Measurements from ENCODE around the gene FCAMR. TPM values are rescaled to one million over a fixed set of nuclear protein-coding genes. Genes with fewer than 3 reads are reported as not detected.

The FCAMR gene
- total and polyA plus RNA-seq, 2 experiments from 2014 or later = not detected

- H3K9me3 ChIP-seq (ENCODE audit: low read depth) = no peaks in the 10 kb centered on the region
- no peak overlapping the region for H3K4me3 ChIP-seq
- H3K36me3 ChIP-seq = no peaks in the 10 kb centered on the region
- no peaks in the 10 kb centered on the region for H3K27me3 ChIP-seq
- TF ChIP-seq, protein P1, sequence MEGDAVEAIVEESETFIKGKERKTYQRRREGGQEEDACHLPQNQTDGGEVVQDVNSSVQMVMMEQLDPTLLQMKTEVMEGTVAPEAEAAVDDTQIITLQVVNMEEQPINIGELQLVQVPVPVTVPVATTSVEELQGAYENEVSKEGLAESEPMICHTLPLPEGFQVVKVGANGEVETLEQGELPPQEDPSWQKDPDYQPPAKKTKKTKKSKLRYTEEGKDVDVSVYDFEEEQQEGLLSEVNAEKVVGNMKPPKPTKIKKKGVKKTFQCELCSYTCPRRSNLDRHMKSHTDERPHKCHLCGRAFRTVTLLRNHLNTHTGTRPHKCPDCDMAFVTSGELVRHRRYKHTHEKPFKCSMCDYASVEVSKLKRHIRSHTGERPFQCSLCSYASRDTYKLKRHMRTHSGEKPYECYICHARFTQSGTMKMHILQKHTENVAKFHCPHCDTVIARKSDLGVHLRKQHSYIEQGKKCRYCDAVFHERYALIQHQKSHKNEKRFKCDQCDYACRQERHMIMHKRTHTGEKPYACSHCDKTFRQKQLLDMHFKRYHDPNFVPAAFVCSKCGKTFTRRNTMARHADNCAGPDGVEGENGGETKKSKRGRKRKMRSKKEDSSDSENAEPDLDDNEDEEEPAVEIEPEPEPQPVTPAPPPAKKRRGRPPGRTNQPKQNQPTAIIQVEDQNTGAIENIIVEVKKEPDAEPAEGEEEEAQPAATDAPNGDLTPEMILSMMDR (IDR thresholded peaks at IDR 0.05; ENCODE audit: low read depth, low read length) = no peak
- no peak for DNase-seq (ENCODE audit: low read depth in 1 of 2, low spot score in 1 of 2)
- H3K27ac ChIP-seq = no peak overlapping the region
- H3K4me1 ChIP-seq (ENCODE audit: low read depth) = peaks cover 9% of the 10 kb centered on the region
Measured at GRCh38 chr1:206953126-206953525, 17.1 kb downstream of the FCAMR start.

DNA sequence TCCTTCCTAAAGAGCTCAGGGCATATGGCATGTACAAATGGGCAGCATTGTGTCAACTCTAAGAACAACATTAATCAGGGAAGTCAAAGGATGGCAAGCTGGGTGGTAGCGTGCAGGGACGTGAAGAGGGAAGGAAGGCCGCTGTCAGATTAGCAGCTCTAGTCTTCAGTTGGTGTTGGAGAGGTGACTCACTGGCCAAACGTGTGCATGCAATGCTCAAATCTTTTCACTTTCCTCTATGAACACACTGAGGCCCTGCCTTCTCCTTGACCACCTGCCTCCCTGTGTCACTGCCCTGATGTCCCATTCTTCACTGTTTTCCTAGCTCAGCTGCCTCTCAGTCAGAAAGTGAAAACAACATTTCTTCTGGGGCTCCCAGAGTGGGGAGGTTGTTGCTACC, 18.1 kb downstream of the FCAMR start:
- no peaks in the 10 kb centered on the region for H3K36me3 ChIP-seq
- H3K27ac ChIP-seq = no peak overlapping the region
- peaks cover 9% of the 10 kb centered on the region for H3K4me1 ChIP-seq (ENCODE audit: low read depth)
- no peak for DNase-seq (ENCODE audit: low read depth in 1 of 2, low spot score in 1 of 2)
- H3K9me3 ChIP-seq (ENCODE audit: low read depth) = no peaks in the 10 kb centered on the region
- H3K4me3 ChIP-seq = no peak overlapping the region
- TF ChIP-seq, protein P1 (IDR thresholded peaks at IDR 0.05; ENCODE audit: low read depth, low read length) = no peak
- no peaks in the 10 kb centered on the region for H3K27me3 ChIP-seq

GRCh38 chr1:206951318-206952100, 18.8 kb downstream of the FCAMR start:
- H3K4me1 ChIP-seq (ENCODE audit: low read depth) = peaks cover 9% of the 10 kb centered on the region
- no peak overlapping the region for H3K4me3 ChIP-seq
- no peaks in the 10 kb centered on the region for H3K9me3 ChIP-seq (ENCODE audit: low read depth)
- no peak for DNase-seq (ENCODE audit: low read depth in 1 of 2, low spot score in 1 of 2)
- H3K27ac ChIP-seq = no peak overlapping the region
- TF ChIP-seq, protein P1 (IDR thresholded peaks at IDR 0.05; ENCODE audit: low read depth, low read length) = no peak
- H3K36me3 ChIP-seq = no peaks in the 10 kb centered on the region
- no peaks in the 10 kb centered on the region for H3K27me3 ChIP-seq

GRCh38 chr1:206949641-206950040, 20.6 kb downstream of the FCAMR start:
- Histone ChIP-seq H3K4me1 (ENCODE audit: low read depth) (peaks cover 3% of the 10 kb centered on the region), H3K4me3 (no peak overlapping the region), H3K27me3 (no peaks in the 10 kb centered on the region), H3K9me3 (ENCODE audit: low read depth) (no peaks in the 10 kb centered on the region), H3K36me3 (no peaks in the 10 kb centered on the region), H3K27ac (no peak overlapping the region)
- TF ChIP-seq, protein P1 (IDR thresholded peaks at IDR 0.05; ENCODE audit: low read depth, low read length) = no peak
- DNase-seq (ENCODE audit: low read depth in 1 of 2, low spot score in 1 of 2) = no peak

- no peak for DNase-seq (ENCODE audit: low read depth in 1 of 2, low spot score in 1 of 2)
- TF ChIP-seq, protein P1 (IDR thresholded peaks at IDR 0.05; ENCODE audit: low read depth, low read length) = no peak
- Histone ChIP-seq H3K4me3 (no peak overlapping the region), H3K4me1 (ENCODE audit: low read depth) (peaks cover 1% of the 10 kb centered on the region), H3K27ac (no peak overlapping the region), H3K27me3 (no peaks in the 10 kb centered on the region), H3K9me3 (ENCODE audit: low read depth) (no peaks in the 10 kb centered on the region), H3K36me3 (no peaks in the 10 kb centered on the region)
Measured at GRCh38 chr1:206949208-206949607, 21.1 kb downstream of the FCAMR start.

Measured in cardiac muscle cell (in vitro differentiated cells and primary cell).